GM08714 (cell line): ENCODE data around the gene IFT25.

Experiments
- H3K4me3 ChIP-seq: fragments of 200-500 bp; sonication (Bioruptor generic); 2 replicates; pipeline ENCODE4 v1.5.1; 2014; ENCODE audit warnings: mild to moderate bottlenecking, low read length, inconsistent platforms
- ZNF274 ChIP-seq: IDR thresholded peaks from 2 replicates; pipeline ENCODE4 v1.6.1; 2012; ENCODE audit warnings: mild to moderate bottlenecking, low read depth, low read length

IFT25 gene

GRCh38 chr1:53967409-53968124 is 22.1 kb upstream of the IFT25 start:
- TF ChIP-seq ZNF274 = no peak
- no peak overlapping the region for H3K4me3 ChIP-seq

GRCh38 chr1:53966794-53967193 is 21.3 kb upstream of the IFT25 start:
- H3K4me3 ChIP-seq = no peak overlapping the region
- TF ChIP-seq ZNF274 = no peak

- no peak for TF ChIP-seq ZNF274
- no peak overlapping the region for H3K4me3 ChIP-seq
Observed at GRCh38 chr1:53964109-53964508, 18.6 kb upstream of the IFT25 start.

GRCh38 chr1:53963460-53963859 is 18.0 kb upstream of the IFT25 start:
- no peak for TF ChIP-seq ZNF274
- H3K4me3 ChIP-seq = no peak overlapping the region

- no peak for TF ChIP-seq ZNF274
- no peak overlapping the region for H3K4me3 ChIP-seq
Observed at GRCh38 chr1:53962395-53962794, 16.9 kb upstream of the IFT25 start.

GRCh38 chr1:53959664-53960250 is 14.3 kb upstream of the IFT25 start:
- no peak for TF ChIP-seq ZNF274
- H3K4me3 ChIP-seq = no peak overlapping the region

- no peak overlapping the region for H3K4me3 ChIP-seq
- TF ChIP-seq ZNF274 = no peak
Observed at GRCh38 chr1:53957194-53957818, 11.8 kb upstream of the IFT25 start.

- H3K4me3 ChIP-seq = no peak overlapping the region
Observed at GRCh38 chr1:53956308-53957168, 11.0 kb upstream of the IFT25 start.

GRCh38 chr1:53954128-53954527 is 8.6 kb upstream of the IFT25 start:
- TF ChIP-seq ZNF274 = no peak
- no peak overlapping the region for H3K4me3 ChIP-seq

More at GRCh38 chr1:53956308-53957168, 11.0 kb upstream of the IFT25 start:
- TF ChIP-seq ZNF274 = no peak

GRCh38 chr1:53951697-53952096 is 6.2 kb upstream of the IFT25 start:
- H3K4me3 ChIP-seq = no peak overlapping the region
- TF ChIP-seq ZNF274 = no peak

GRCh38 chr1:53949023-53949990 is 3.8 kb upstream of the IFT25 start:
- no peak for TF ChIP-seq ZNF274
- no peak overlapping the region for H3K4me3 ChIP-seq

- no peak overlapping the region for H3K4me3 ChIP-seq
- no peak for TF ChIP-seq ZNF274
Observed at GRCh38 chr1:53948291-53948690, 2.8 kb upstream of the IFT25 start.

- no peak for TF ChIP-seq ZNF274
- peak overlapping the region; percentile 91 for H3K4me3 ChIP-seq
Observed at GRCh38 chr1:53947172-53947907, 1.8 kb upstream of the IFT25 start.
